ENCODE data around the gene POU3F1.
A peak's percentile ranks its signal among the peaks of the same experiment; 100 is the strongest.

POU3F1 gene

GRCh38 chr1:38012363-38013226 is 34.0 kb downstream of the POU3F1 start, which contains the start of gene UTP11:
Gene UTP11 (plus strand): TSS chr1:38012734. CDS start chr1:38012803, 69 bp downstream.
- Histone ChIP-seq H3F3A (ENCODE audit: control insufficient read depth, insufficient read depth) (peaks cover 2% of the 10 kb centered on the region; the same call in 1 of the 2 replicates), H3K9me3 (ENCODE audit: control insufficient read depth, insufficient read depth, low read length) (no peaks in the 10 kb centered on the region), H3K27me3 (ENCODE audit: control insufficient read depth, low read length) (no peaks in the 10 kb centered on the region), H3K36me3 (ENCODE audit: control insufficient read depth, low read length) (peaks cover 34% of the 10 kb centered on the region), H4K20me1 (ENCODE audit: control insufficient read depth, insufficient read depth, low read depth, low read length) (no peaks in the 10 kb centered on the region), H3K27ac (ENCODE audit: low read depth, low read length) (peak within 1 kb of the TSS; percentile 51), H3K9me2 (replicated peaks; ENCODE audit: control insufficient read depth, low read length) (no peaks in the 10 kb centered on the region), H3K4me1 (ENCODE audit: control insufficient read depth, low read length) (peaks cover 22% of the 10 kb centered on the region), H3K79me2 (ENCODE audit: control insufficient read depth, low read length) (peaks cover 50% of the 10 kb centered on the region), H3K4me3 (ENCODE audit: low read length) (peak within 1 kb of the TSS; percentile 78), H3K4me2 (ENCODE audit: low read length) (peak within 1 kb of the TSS; percentile 83)
- TF ChIP-seq EZH2phosphoT487 (IDR thresholded peaks at IDR 0.05; ENCODE audit: borderline replicate concordance, low read length), result no peak
- no peak for TF ChIP-seq CTCF (IDR thresholded peaks at IDR 0.05; ENCODE audit: low read depth, low read length, poor library complexity, severe bottlenecking)

DNA sequence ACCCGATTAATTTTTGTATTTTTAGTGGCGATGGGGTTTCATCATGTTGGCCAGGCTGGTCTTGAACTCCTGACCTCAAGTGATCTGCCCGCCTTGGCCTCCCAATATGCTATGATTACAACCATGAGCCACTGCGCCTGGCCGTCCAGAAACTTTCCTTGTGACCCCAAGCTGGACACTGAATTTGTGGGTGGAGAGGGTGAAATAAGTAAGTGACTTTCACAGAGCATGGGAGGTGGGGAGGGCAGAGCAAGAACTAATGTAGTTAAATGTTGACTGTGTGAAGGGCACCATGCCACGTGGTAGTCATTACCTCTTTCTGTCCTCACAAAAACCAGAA is 36.8 kb downstream of the POU3F1 start:
- no peaks in the 10 kb centered on the region for H3K9me3 ChIP-seq (ENCODE audit: control insufficient read depth, insufficient read depth, low read length)
- H3K79me2 ChIP-seq (ENCODE audit: control insufficient read depth, low read length), result peaks cover 23% of the 10 kb centered on the region
- no peak overlapping the region for H3K4me3 ChIP-seq (ENCODE audit: low read length)
- peaks cover 9% of the 10 kb centered on the region for H3K27me3 ChIP-seq (ENCODE audit: control insufficient read depth, low read length)
- H4K20me1 ChIP-seq (ENCODE audit: control insufficient read depth, insufficient read depth, low read depth, low read length), result no peaks in the 10 kb centered on the region
- H3K9me2 ChIP-seq (replicated peaks; ENCODE audit: control insufficient read depth, low read length), result no peaks in the 10 kb centered on the region
- peaks cover 23% of the 10 kb centered on the region for H3K4me1 ChIP-seq (ENCODE audit: control insufficient read depth, low read length)
- no peak overlapping the region for H3K27ac ChIP-seq (ENCODE audit: low read depth, low read length)
- TF ChIP-seq CTCF (IDR thresholded peaks at IDR 0.05; ENCODE audit: low read depth, low read length, poor library complexity, severe bottlenecking) (no peak), EZH2phosphoT487 (IDR thresholded peaks at IDR 0.05; ENCODE audit: borderline replicate concordance, low read length) (no peak)
- H3F3A ChIP-seq (ENCODE audit: control insufficient read depth, insufficient read depth), result peaks cover 2% of the 10 kb centered on the region; the same call in 1 of the 2 replicates
- no peak overlapping the region for H3K4me2 ChIP-seq (ENCODE audit: low read length)
- peaks cover 8% of the 10 kb centered on the region for H3K36me3 ChIP-seq (ENCODE audit: control insufficient read depth, low read length)

- Histone ChIP-seq H3K9me3 (ENCODE audit: control insufficient read depth, insufficient read depth, low read length) (no peaks in the 10 kb centered on the region), H3K4me1 (ENCODE audit: control insufficient read depth, low read length) (peaks cover 27% of the 10 kb centered on the region), H3F3A (ENCODE audit: control insufficient read depth, insufficient read depth) (peaks cover 2% of the 10 kb centered on the region; the same call in 1 of the 2 replicates), H3K27ac (ENCODE audit: low read depth, low read length) (no peak overlapping the region), H3K9me2 (replicated peaks; ENCODE audit: control insufficient read depth, low read length) (no peaks in the 10 kb centered on the region), H3K27me3 (ENCODE audit: control insufficient read depth, low read length) (peaks cover 14% of the 10 kb centered on the region), H4K20me1 (ENCODE audit: control insufficient read depth, insufficient read depth, low read depth, low read length) (no peaks in the 10 kb centered on the region), H3K4me2 (ENCODE audit: low read length) (no peak overlapping the region), H3K4me3 (ENCODE audit: low read length) (no peak overlapping the region), H3K79me2 (ENCODE audit: control insufficient read depth, low read length) (peaks cover 17% of the 10 kb centered on the region), H3K36me3 (ENCODE audit: control insufficient read depth, low read length) (peaks cover 6% of the 10 kb centered on the region)
- TF ChIP-seq CTCF (IDR thresholded peaks at IDR 0.05; ENCODE audit: low read depth, low read length, poor library complexity, severe bottlenecking) (no peak), EZH2phosphoT487 (IDR thresholded peaks at IDR 0.05; ENCODE audit: borderline replicate concordance, low read length) (no peak)
Measured at GRCh38 chr1:38009088-38009840, 37.3 kb downstream of the POU3F1 start.
